Upper lobe of left lung (tissue), 6 donors: Measurements from ENCODE around the gene EFNA5. TPM values are rescaled to one million over a fixed set of nuclear protein-coding genes. Genes with fewer than 3 reads are reported as not detected.

Experiments used
- ATAC-seq, 2 donors: fragments of 200-7000 bp; cut with Tn5 transposase; one replicate each; pipeline ENCODE4 v1.9.1; 2022; ENCODE audit warnings: mild to moderate bottlenecking in 2 of 2, moderate library complexity in 2 of 2; ENCODE audit not compliant: low FRiP score in 2 of 2
- DNase-seq, 2 donors: peaks; one replicate each; pipeline ENCODE4 v3.0.0-alpha.2; 2019 to 2020
- H3K27ac ChIP-seq, 4 donors: fragments of 200-600 bp; sonication (generic); one replicate each; pipeline ENCODE4 v1.5.1; 2016 to 2019
- H3K27me3 ChIP-seq, 4 donors: fragments of 200-600 bp; sonication (generic); one replicate each; pipeline ENCODE4 v1.5.1; 2017 to 2019
- H3K36me3 ChIP-seq, 4 donors: fragments of 200-600 bp; sonication (generic); one replicate each; pipeline ENCODE4 v1.5.1; 2016 to 2019
- H3K4me1 ChIP-seq, 4 donors: fragments of 200-600 bp; sonication (generic); one replicate each; pipeline ENCODE4 v1.5.1; 2018 to 2019
- H3K4me3 ChIP-seq, 4 donors: fragments of 200-600 bp; sonication (generic); one replicate each; pipeline ENCODE4 v1.5.1; 2017 to 2019; ENCODE audit warnings: mild to moderate bottlenecking in 2 of 4, moderate library complexity in 1 of 4
- H3K9me3 ChIP-seq, 4 donors: fragments of 200-600 bp; sonication (generic); one replicate each; pipeline ENCODE4 v1.5.1; 2018 to 2019
- EP300 ChIP-seq, 4 donors: sonication (generic); formaldehyde crosslinking; IDR thresholded peaks; one replicate each; pipeline ENCODE4 v1.5.1; 2017; ENCODE audit warnings: antibody characterized with exemption in 4 of 4, control low read depth in 2 of 4
- POLR2A ChIP-seq, 4 donors: fragments of 450-650 bp; IDR thresholded peaks; one replicate each; pipeline ENCODE4 v1.5.1; 2016 to 2017; ENCODE audit warnings: antibody characterized with exemption in 4 of 4, mild to moderate bottlenecking in 2 of 4
- POLR2AphosphoS5 ChIP-seq, 2 donors: sonication (generic); formaldehyde crosslinking; IDR thresholded peaks; one replicate each; pipeline ENCODE4 v1.5.1; 2017; ENCODE audit warnings: antibody characterized with exemption in 2 of 2
- WGBS, 2 donors: methylation state at CpG; one replicate each; pipeline ENCODE4 v1.1.5; 2017 to 2018; 5-methylcytosine and 5-hydroxymethylcytosine counted together
- total RNA-seq, 6 donors: library from RNA; depleted of rRNA in 4 of 6; stranded (reverse); fragments of >200 nt in 4 of 6; gene quantifications; one replicate each; pipeline versions ENCODE4 v1.1.0 to v1.2.1, GENCODE V29; 2016 to 2021
- TF ChIP-seq, protein P1 (sequence below), 6 experiments: fragments of 450-650 bp in 4 of 6; fragments of 200-600 bp in 2 of 6; sonication (generic) in 2 of 6; IDR thresholded peaks; one replicate each; pipeline ENCODE4 v1.5.1; 2016 to 2019; ENCODE audit warnings: antibody characterized with exemption in 6 of 6
- donor health status: DM: no; HTN: no; CAD: no; lungs with moderate emphysema.
- donor health status: DM: no; HTN: yes; CAD: no; lungs with severe emphysema.

EFNA5 gene
- total RNA-seq, 6 donors from 2014 or later: 4.1 to 41.9 (median 7.3) TPM

GRCh38 chr5:107464876-107465275 lies 205.9 kb downstream of the EFNA5 start:
- DNase-seq: no peak
- Histone ChIP-seq H3K36me3 (no peaks in the 10 kb centered on the region), H3K27me3 (no peaks in the 10 kb centered on the region), H3K9me3 (no peaks in the 10 kb centered on the region), H3K4me1 (peaks cover 0 to 11% (median 2%) of the 10 kb centered on the region in 4 donors), H3K27ac (no peak overlapping the region), H3K4me3 (no peak overlapping the region)
- ATAC-seq: no peak
- 81 to 84% methylated on average over 8 of the region's 8 CpGs for WGBS, 2 donors
- TF ChIP-seq POLR2AphosphoS5 (IDR thresholded peaks at IDR 0.05) (no peak), POLR2A (IDR thresholded peaks at IDR 0.05) (no peak), EP300 (IDR thresholded peaks at IDR 0.05) (no peak)
- TF ChIP-seq, protein P1, sequence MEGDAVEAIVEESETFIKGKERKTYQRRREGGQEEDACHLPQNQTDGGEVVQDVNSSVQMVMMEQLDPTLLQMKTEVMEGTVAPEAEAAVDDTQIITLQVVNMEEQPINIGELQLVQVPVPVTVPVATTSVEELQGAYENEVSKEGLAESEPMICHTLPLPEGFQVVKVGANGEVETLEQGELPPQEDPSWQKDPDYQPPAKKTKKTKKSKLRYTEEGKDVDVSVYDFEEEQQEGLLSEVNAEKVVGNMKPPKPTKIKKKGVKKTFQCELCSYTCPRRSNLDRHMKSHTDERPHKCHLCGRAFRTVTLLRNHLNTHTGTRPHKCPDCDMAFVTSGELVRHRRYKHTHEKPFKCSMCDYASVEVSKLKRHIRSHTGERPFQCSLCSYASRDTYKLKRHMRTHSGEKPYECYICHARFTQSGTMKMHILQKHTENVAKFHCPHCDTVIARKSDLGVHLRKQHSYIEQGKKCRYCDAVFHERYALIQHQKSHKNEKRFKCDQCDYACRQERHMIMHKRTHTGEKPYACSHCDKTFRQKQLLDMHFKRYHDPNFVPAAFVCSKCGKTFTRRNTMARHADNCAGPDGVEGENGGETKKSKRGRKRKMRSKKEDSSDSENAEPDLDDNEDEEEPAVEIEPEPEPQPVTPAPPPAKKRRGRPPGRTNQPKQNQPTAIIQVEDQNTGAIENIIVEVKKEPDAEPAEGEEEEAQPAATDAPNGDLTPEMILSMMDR (IDR thresholded peaks at IDR 0.05): no peak

DNA sequence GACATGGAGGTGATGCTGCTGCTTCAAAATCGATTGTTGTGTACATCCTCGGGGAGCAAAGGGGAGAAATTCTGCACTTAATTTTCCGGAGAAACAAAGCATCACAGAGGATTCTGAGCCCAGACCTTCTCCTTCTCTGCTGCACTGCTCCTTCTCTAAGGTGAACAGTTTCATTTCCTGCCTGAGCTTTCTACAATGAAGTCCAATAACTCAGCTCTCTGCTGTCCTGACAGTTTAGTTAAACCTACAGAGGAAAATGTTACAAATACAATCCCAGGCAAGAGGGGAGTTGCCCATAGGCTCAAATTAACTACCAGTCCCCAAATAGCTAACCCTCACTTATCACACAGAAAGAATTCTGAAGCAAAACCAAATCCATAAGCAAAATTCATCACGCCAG lies 206.3 kb downstream of the EFNA5 start:
- H3K9me3 ChIP-seq: no peaks in the 10 kb centered on the region
- H3K27ac ChIP-seq: no peak overlapping the region
- TF ChIP-seq POLR2AphosphoS5 (IDR thresholded peaks at IDR 0.05) (no peak), POLR2A (IDR thresholded peaks at IDR 0.05) (no peak), EP300 (IDR thresholded peaks at IDR 0.05) (no peak)
- TF ChIP-seq, protein P1 (IDR thresholded peaks at IDR 0.05): no peak
- H3K4me1 ChIP-seq: peaks cover 0 to 6% (median 1%) of the 10 kb centered on the region in 4 donors
- no peaks in the 10 kb centered on the region for H3K27me3 ChIP-seq
- no peaks in the 10 kb centered on the region for H3K36me3 ChIP-seq
- no peak overlapping the region for H3K4me3 ChIP-seq
- WGBS, 2 donors: 69 to 76% methylated on average over 4 of the region's 4 CpGs
- ATAC-seq (no peak), DNase-seq (no peak)

- H3K9me3 ChIP-seq: no peaks in the 10 kb centered on the region
- no peak overlapping the region for H3K4me3 ChIP-seq
- DNase-seq (no peak), ATAC-seq (no peak)
- TF ChIP-seq EP300 (IDR thresholded peaks at IDR 0.05) (no peak), POLR2A (IDR thresholded peaks at IDR 0.05) (no peak), POLR2AphosphoS5 (IDR thresholded peaks at IDR 0.05) (no peak)
- TF ChIP-seq, protein P1 (IDR thresholded peaks at IDR 0.05): no peak
- H3K36me3 ChIP-seq: no peaks in the 10 kb centered on the region
- H3K4me1 ChIP-seq: no peaks in the 10 kb centered on the region
- no peak overlapping the region for H3K27ac ChIP-seq
- 67 to 68% methylated on average over 1 of the region's 1 CpG for WGBS, 2 donors
- no peaks in the 10 kb centered on the region for H3K27me3 ChIP-seq
Observed at GRCh38 chr5:107463731-107464130, 207.0 kb downstream of the EFNA5 start.

- no peak overlapping the region for H3K27ac ChIP-seq
- no peaks in the 10 kb centered on the region for H3K27me3 ChIP-seq
- H3K9me3 ChIP-seq: no peaks in the 10 kb centered on the region
- TF ChIP-seq POLR2AphosphoS5 (IDR thresholded peaks at IDR 0.05): no peak
- DNase-seq (no peak), ATAC-seq (no peak)
- H3K4me1 ChIP-seq: peaks cover 0 to under 1% (median 0%) of the 10 kb centered on the region in 4 donors
- H3K4me3 ChIP-seq: no peak overlapping the region
- 69 to 76% methylated on average over 5 of the region's 5 CpGs for WGBS, 2 donors
- H3K36me3 ChIP-seq: no peaks in the 10 kb centered on the region
Observed at GRCh38 chr5:107461770-107462169, 209.0 kb downstream of the EFNA5 start.

- Histone ChIP-seq H3K27me3 (no peaks in the 10 kb centered on the region), H3K27ac (no peak overlapping the region), H3K9me3 (no peaks in the 10 kb centered on the region), H3K4me1 (peaks cover 0 to 2% (median 0%) of the 10 kb centered on the region in 4 donors), H3K4me3 (no peak overlapping the region), H3K36me3 (no peaks in the 10 kb centered on the region)
- no peak for TF ChIP-seq POLR2A (IDR thresholded peaks at IDR 0.05)
- no peak for TF ChIP-seq EP300 (IDR thresholded peaks at IDR 0.05)
- no peak for TF ChIP-seq POLR2AphosphoS5 (IDR thresholded peaks at IDR 0.05)
- TF ChIP-seq, protein P1 (IDR thresholded peaks at IDR 0.05): no peak
- WGBS, 2 donors: 68 to 84% methylated on average over 2 of the region's 2 CpGs
- DNase-seq: no peak
- ATAC-seq: no peak
Observed at GRCh38 chr5:107460789-107461188, 209.9 kb downstream of the EFNA5 start.
